Type B pancreatic cell (in vitro differentiated cells): ENCODE measurements around the gene BRWD1. TPM values are rescaled to one million over a fixed set of nuclear protein-coding genes. Genes with fewer than 3 reads are reported as not detected.
A peak's percentile ranks its signal among the peaks of the same experiment; 100 is the strongest.

Experiments
- DNase-seq: peaks from one replicate; pipeline ENCODE4 v3.0.0; 2021; ENCODE audit warnings: mixed read lengths; ENCODE audit not compliant: unreplicated experiment; ENCODE audit errors: extremely low spot score
- H3K27ac Mint-ChIP-seq: 2 replicates; pipeline ENCODE4 v1.8.0; 2021; ENCODE audit warnings: mild to moderate bottlenecking, mixed read lengths
- H3K27me3 Mint-ChIP-seq: 2 replicates; pipeline ENCODE4 v1.8.0; 2021; ENCODE audit warnings: mixed read lengths
- H3K36me3 Mint-ChIP-seq: 2 replicates; pipeline ENCODE4 v1.8.0; 2021; ENCODE audit warnings: mixed read lengths
- H3K4me1 Mint-ChIP-seq: one replicate; pipeline ENCODE4 v1.8.0; 2021; ENCODE audit warnings: mixed read lengths; ENCODE audit not compliant: unreplicated experiment
- H3K4me3 Mint-ChIP-seq: 2 replicates; pipeline ENCODE4 v1.8.0; 2021; ENCODE audit warnings: mild to moderate bottlenecking, mixed read lengths
- H3K9me3 Mint-ChIP-seq: 2 replicates; pipeline ENCODE4 v1.8.0; 2021; ENCODE audit warnings: mixed read lengths
- CTCF ChIP-seq: fragments of 200-600 bp; sonication (generic); conservative IDR thresholded peaks from 2 replicates; pipeline ENCODE4 v1.5.0; 2021; ENCODE audit warnings: antibody characterized with exemption, mild to moderate bottlenecking
- total RNA-seq: library from RNA; stranded (reverse); gene quantifications from 2 replicates; pipeline ENCODE4 v1.2.1, GENCODE V29; 2021; ENCODE audit warnings: low replicate concordance

The BRWD1 gene
- total RNA-seq, 1 donor from 2014 or later: 48.0 TPM

GRCh38 chr21:39175665-39176064 is 137.8 kb downstream of the BRWD1 start:
- Mint-ChIP-seq H3K9me3 (no peaks in the 10 kb centered on the region), H3K27ac (peak overlapping the region; percentile 2), H3K27me3 (no peaks in the 10 kb centered on the region), H3K4me1 (peaks cover 12% of the 10 kb centered on the region), H3K36me3 (peaks cover 40% of the 10 kb centered on the region), H3K4me3 (peak overlapping the region; percentile 1)
- TF ChIP-seq CTCF: no peak
- no peak for DNase-seq

- H3K36me3 Mint-ChIP-seq: peaks cover 39% of the 10 kb centered on the region
- H3K4me1 Mint-ChIP-seq: peaks cover 8% of the 10 kb centered on the region
- H3K9me3 Mint-ChIP-seq: no peaks in the 10 kb centered on the region
- no peak overlapping the region for H3K4me3 Mint-ChIP-seq
- DNase-seq: no peak
- TF ChIP-seq CTCF: peak; percentile 81
- H3K27ac Mint-ChIP-seq: no peak overlapping the region
- H3K27me3 Mint-ChIP-seq: no peaks in the 10 kb centered on the region
These were observed 138.3 kb downstream of the BRWD1 start for GRCh38 chr21:39175154-39175553.

- peaks cover 8% of the 10 kb centered on the region for H3K4me1 Mint-ChIP-seq
- no peaks in the 10 kb centered on the region for H3K9me3 Mint-ChIP-seq
- peak overlapping the region; percentile 93 for H3K27ac Mint-ChIP-seq
- H3K27me3 Mint-ChIP-seq: no peaks in the 10 kb centered on the region
- DNase-seq: no peak
- peaks cover 36% of the 10 kb centered on the region for H3K36me3 Mint-ChIP-seq
- TF ChIP-seq CTCF: no peak
- H3K4me3 Mint-ChIP-seq: peak overlapping the region; percentile 35
These were observed 139.4 kb downstream of the BRWD1 start for GRCh38 chr21:39173716-39174680.

- no peak for TF ChIP-seq CTCF
- no peak overlapping the region for H3K4me3 Mint-ChIP-seq
- peaks cover 14% of the 10 kb centered on the region for H3K9me3 Mint-ChIP-seq
- no peaks in the 10 kb centered on the region for H3K4me1 Mint-ChIP-seq
- H3K27ac Mint-ChIP-seq: no peak overlapping the region
- no peaks in the 10 kb centered on the region for H3K27me3 Mint-ChIP-seq
- no peak for DNase-seq
- H3K36me3 Mint-ChIP-seq: peaks cover 38% of the 10 kb centered on the region
These were observed 143.5 kb downstream of the BRWD1 start for GRCh38 chr21:39169906-39170305.

GRCh38 chr21:39168800-39169199 is 144.6 kb downstream of the BRWD1 start:
- no peak for DNase-seq
- no peak overlapping the region for H3K4me3 Mint-ChIP-seq
- no peaks in the 10 kb centered on the region for H3K4me1 Mint-ChIP-seq
- H3K27me3 Mint-ChIP-seq: no peaks in the 10 kb centered on the region
- no peak for TF ChIP-seq CTCF
- H3K36me3 Mint-ChIP-seq: peaks cover 37% of the 10 kb centered on the region
- no peak overlapping the region for H3K27ac Mint-ChIP-seq
- peaks cover 14% of the 10 kb centered on the region for H3K9me3 Mint-ChIP-seq
